H1 (cell line): ENCODE results near the gene DERL3. TPM values are rescaled to one million over a fixed set of nuclear protein-coding genes. Genes with fewer than 3 reads are reported as not detected.

Experiments
- CBX8 ChIP-seq: fragments of 300-800, 300-1000 bp; sonication (generic); IDR thresholded peaks from 2 replicates; pipeline ENCODE4 v1.7.1; 2016; ENCODE audit warnings: low read depth, low read length, borderline replicate concordance
- CEBPB ChIP-seq: IDR thresholded peaks from 2 replicates; pipeline ENCODE4 v1.6.1; 2012; ENCODE audit warnings: low read depth, low read length
- GTF2F1 ChIP-seq: IDR thresholded peaks from 2 replicates; pipeline ENCODE4 v1.6.1; 2012; ENCODE audit warnings: low read depth, low read length, improper control_type of control experiment, borderline replicate concordance
- HDAC6 ChIP-seq: IDR thresholded peaks from one replicate; pipeline ENCODE4 v1.7.1; 2012; ENCODE audit warnings: low read depth, mild to moderate bottlenecking, inconsistent platforms, low read length, moderate library complexity
- JUND ChIP-seq: IDR thresholded peaks from 2 replicates; pipeline ENCODE4 v1.6.1; 2011; ENCODE audit warnings: mild to moderate bottlenecking, improper control_type of control experiment, low read length
- POLR2A ChIP-seq, 2 experiments: IDR thresholded peaks; 1 replicate in 1 of 2; 2 replicates in 1 of 2; pipeline ENCODE4 v1.6.1; 2011; ENCODE audit warnings: low read depth in 2 of 2, low read length in 2 of 2, mild to moderate bottlenecking in 2 of 2; ENCODE audit errors: control extremely low read depth in 1 of 2
- RAD21 ChIP-seq, 2 experiments: IDR thresholded peaks in 1 of 2; conservative IDR thresholded peaks in 1 of 2; 2 replicates each; pipeline ENCODE4 v1.6.1; 2011; ENCODE audit warnings: low read depth in 2 of 2, low read length in 2 of 2, improper control_type of control experiment in 1 of 2, inconsistent platforms in 1 of 2, mild to moderate bottlenecking in 1 of 2, moderate library complexity in 1 of 2
- RFX5 ChIP-seq: IDR thresholded peaks from 2 replicates; pipeline ENCODE4 v1.6.1; 2011; ENCODE audit warnings: low read depth, low read length, improper control_type of control experiment, borderline replicate concordance
- RXRA ChIP-seq: IDR thresholded peaks from 2 replicates; pipeline ENCODE4 v1.6.1; 2011; ENCODE audit warnings: low read depth, mild to moderate bottlenecking, low read length, moderate library complexity; ENCODE audit not compliant: insufficient read depth
- SIN3A ChIP-seq, 2 experiments: IDR thresholded peaks in 1 of 2; conservative IDR thresholded peaks in 1 of 2; 2 replicates each; pipeline ENCODE4 v1.6.1; 2011 to 2012; ENCODE audit warnings: low read length in 2 of 2, improper control_type of control experiment in 1 of 2, low read depth in 1 of 2, mild to moderate bottlenecking in 1 of 2
- SRF ChIP-seq: IDR thresholded peaks from 2 replicates; pipeline ENCODE4 v1.6.1; 2011; ENCODE audit warnings: mild to moderate bottlenecking, low read depth, low read length, moderate library complexity
- SUZ12 ChIP-seq: fragments of 200-600 bp; sonication (generic); IDR thresholded peaks from 2 replicates; pipeline ENCODE4 v1.6.1; 2012; ENCODE audit warnings: mild to moderate bottlenecking, inconsistent platforms, low read length, moderate library complexity, mixed read lengths
- TBP ChIP-seq: IDR thresholded peaks from 2 replicates; pipeline ENCODE4 v1.6.1; 2011; ENCODE audit warnings: low read depth, low read length, improper control_type of control experiment
- polyA plus RNA-seq, 7 experiments: library from polyadenylated mRNA; depleted of rRNA in 3 of 7; stranded (reverse) in 5 of 7; unstranded in 2 of 7; fragments of >200 nt in 5 of 7; fragments of 200-250 nt in 2 of 7; gene quantifications; 1 replicate in 5 of 7; 2 replicates in 1 of 7; 4 replicates in 1 of 7; pipeline versions ENCODE4 v1.2.1 to v1.2.3, GENCODE V29; 2011 to 2013; ENCODE audit warnings: missing spikeins in 2 of 7, mixed read lengths in 2 of 7
- total RNA-seq: library from RNA; stranded (reverse); fragmentation: NEBNext Ultra II Directional; extraction: Animal tissue kit (Norgen Biotek cat#: 25700); gene quantifications from 2 replicates; pipeline ENCODE4 v1.2.1, GENCODE V29; 2021

The DERL3 gene
- total and polyA plus RNA-seq, 2 of the 8 experiments (the other 6 are each of a cell fraction or from before 2014, with no cell fraction given): 8.7 to 19.5 TPM

GRCh38 chr22:23836281-23836680, 2.5 kb downstream of the DERL3 start (continued):
- TF ChIP-seq RFX5 (no peak), GTF2F1 (no peak), RAD21 (IDR thresholded peaks at IDR 0.05 in 1 of 2, conservative IDR thresholded peaks at IDR 0.05 in 1 of 2; ENCODE audit: low read depth in 2 of 2, low read length in 2 of 2) (no peak), SRF (no peak), SUZ12 (no peak), JUND (no peak), POLR2A (IDR thresholded peaks at IDR 0.05; ENCODE audit: control extremely low read depth in 1 of 2, low read depth in 2 of 2, low read length in 2 of 2) (no peak; a peak in 1 of 3 replicates), HDAC6 (no peak), TBP (no peak), CBX8 (no peak), SIN3A (conservative IDR thresholded peaks at IDR 0.05 in 1 of 2, IDR thresholded peaks at IDR 0.05 in 1 of 2; ENCODE audit: low read depth in 1 of 2, low read length in 2 of 2) (no peak), CEBPB (no peak), RXRA (no peak)
